Fibroblast of skin of scalp (primary cell): ENCODE results near the gene ACP1.

ENCODE experiments used
- DNase-seq: peaks from one replicate; pipeline ENCODE4 v3.0.0-alpha.2; 2013

The ACP1 gene

GRCh38 chr2:255195-255594 is 9.6 kb upstream of the ACP1 start:
- no peak for DNase-seq

GRCh38 chr2:256094-256493 is 8.7 kb upstream of the ACP1 start:
- DNase-seq = no peak

GRCh38 chr2:257429-257828 is 7.3 kb upstream of the ACP1 start:
- DNase-seq = no peak

- DNase-seq = no peak
These were observed 6.9 kb upstream of the ACP1 start for GRCh38 chr2:257842-258241.

DNA sequence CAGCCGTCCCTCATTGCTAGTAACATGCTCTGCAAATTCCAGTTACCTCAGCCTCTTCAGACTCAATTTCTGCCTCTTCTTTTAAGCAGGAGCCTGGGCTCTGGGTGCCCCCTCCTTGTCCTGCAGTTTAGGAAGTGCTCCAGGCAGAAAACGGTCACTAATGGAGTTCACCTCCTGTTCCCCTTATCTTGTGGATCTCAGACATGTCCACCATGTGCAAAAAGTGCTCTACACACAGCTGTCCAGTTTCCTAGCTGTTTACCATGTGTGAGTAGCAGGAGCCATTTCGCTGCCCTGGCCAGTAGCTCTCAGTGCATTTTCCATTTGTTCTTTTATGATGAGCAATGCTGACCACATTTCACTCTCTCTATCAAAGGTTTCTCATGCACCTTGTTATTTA is 5.8 kb upstream of the ACP1 start:
- DNase-seq = no peak

- no peak for DNase-seq
These were observed 4.9 kb upstream of the ACP1 start for GRCh38 chr2:259789-260331.

DNA sequence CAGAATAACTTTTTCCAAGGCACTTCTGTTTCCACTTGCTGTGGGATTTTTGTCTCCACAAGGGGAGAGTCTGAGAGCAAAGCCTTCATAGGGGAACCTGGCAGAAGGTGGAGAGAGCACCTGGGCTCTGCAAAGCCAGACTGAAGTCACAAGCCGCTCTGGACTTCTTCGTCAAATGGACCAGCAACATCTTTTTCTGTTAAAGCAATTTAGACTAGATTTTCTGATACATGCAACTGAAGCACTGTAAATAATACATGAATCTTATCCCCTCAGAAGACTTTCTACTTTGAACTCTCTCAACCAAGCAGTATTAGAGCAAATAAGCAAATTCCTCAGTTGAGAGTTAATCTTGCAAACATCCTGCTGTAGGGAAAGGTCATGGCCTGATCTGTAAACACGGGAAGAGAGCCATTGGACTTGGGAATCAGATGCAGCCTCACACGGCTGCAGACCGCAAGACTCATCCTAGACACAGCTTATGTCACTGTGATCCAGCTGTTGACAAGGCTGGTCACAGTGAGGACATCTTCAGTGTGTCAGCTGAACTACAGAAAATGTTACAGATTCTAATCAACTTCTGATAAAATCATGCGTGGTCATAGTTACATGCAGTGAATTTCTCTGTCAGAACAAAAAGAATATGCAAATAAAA is 4.1 kb upstream of the ACP1 start:
- no peak for DNase-seq

DNA sequence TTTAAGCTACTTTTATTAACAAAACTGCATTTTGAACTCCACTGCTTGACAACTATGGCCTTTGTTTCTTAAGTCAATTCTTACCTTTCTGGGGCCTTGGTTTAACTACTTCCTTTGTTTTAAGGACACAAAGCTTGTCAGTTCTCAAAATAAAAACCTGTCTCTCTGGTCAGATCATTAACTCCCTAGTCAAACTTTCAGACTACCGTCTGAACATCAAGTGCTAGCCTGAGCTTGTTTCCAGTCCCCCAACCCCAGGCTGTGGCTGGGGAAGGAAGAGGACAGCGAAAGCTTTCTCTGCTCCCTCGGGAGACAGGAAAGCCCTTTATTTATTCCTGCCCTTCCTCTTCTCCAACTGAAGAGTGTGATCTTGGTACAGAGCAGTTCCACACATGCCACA is 2.6 kb upstream of the ACP1 start:
- DNase-seq = no peak

DNA sequence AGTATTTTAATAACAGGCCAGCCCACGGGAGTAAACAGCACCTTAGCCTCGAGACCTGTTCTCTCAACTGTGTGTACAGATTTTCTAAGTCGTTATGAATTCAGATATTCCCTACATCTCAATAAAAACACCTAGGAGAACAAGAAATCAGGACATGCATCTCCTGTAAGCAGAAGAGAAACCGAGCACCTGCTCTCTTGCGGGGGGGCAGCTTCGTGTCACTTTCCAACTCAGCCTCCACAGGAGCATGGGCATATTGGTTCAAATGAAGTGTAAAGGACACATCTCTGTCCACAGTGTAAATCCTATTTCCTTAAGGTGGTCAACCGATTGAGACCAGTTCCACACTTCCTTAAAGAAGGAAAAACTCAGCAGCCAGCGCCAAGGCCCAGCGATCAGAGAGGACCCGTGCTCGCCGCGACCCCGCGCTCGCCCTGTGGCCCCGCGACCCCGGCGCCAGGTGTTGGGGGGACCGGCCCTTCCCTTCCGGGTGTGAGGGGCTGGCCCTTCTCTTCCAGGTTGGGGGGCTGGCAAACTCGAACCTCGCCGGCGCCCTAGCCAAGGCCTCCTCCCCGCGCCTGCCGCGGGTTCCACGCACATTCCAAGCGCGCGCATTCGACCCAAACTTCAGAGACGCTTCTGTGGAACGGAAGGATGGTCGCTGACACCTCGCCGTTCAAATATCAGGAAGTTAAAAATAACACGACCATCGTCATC is 1.6 kb upstream of the ACP1 start:
- DNase-seq = no peak

DNA sequence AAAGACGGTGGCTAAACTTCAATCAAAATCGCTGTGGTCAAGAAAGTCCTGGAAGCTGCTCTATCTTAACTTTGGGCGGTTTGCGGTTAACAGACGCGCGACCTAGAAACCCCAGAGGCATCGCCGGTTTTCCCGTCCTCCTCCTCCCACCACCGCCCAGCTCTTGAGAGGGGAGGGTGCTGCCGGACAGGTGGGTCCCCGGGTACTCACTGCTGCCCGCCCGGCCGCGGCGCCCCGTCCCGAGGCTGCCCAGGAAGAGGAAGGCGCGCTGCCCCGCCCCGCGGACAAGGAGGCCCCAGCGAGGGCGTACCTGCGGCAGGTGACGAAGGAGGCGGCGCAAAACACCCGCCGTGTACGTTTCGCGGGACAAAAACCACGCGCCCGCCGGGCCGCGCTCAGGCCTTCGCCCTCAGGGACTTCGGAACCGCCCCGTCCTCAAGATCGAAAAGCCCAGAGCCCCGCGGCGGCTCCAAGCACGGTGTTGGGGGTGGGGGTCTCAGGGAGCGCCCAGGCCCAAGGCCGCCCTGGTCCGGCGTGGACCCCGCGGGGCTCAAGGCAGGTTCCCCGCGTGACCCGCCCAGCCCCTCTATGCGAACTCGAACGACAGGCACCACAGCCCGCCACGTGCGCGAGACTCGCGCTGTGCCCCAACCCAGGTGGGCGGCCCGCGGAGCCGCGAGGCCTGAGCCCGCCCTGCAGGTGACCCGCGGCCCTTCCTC is 814 bp upstream of the ACP1 start, which contains the start of gene SH3YL1:
Gene SH3YL1, minus strand, starts transcription at position 259 of the 719 bp plus-strand sequence. Its CDS starts 48 bp downstream, at position 211.
- no peak for DNase-seq

DNA sequence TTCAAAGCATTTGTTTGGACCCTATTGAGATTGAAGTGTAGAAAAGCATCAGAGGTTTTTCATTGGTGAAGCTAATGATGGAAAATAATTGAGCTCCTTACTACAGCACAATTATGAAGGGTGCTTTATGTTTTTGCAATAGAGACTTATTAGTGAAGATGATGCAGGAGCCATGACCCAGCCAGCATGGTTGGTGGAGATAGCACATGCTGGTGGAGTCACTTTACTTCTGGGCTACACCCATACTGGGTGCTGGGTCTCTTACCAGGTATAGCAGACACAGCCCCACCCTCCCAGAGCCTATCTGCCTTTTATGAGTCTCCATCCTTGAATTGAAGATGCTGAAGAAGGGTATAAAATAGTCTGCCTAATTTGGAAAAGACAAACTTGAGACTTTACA is 3.6 kb downstream of the ACP1 start:
- DNase-seq = no peak

GRCh38 chr2:269356-270030 is 4.7 kb downstream of the ACP1 start:
- DNase-seq = no peak

GRCh38 chr2:270861-271260 is 6.1 kb downstream of the ACP1 start:
- no peak for DNase-seq

- DNase-seq = no peak
These were observed 7.2 kb downstream of the ACP1 start for GRCh38 chr2:271917-272316.

GRCh38 chr2:273333-273732 is 8.6 kb downstream of the ACP1 start:
- no peak for DNase-seq

DNA sequence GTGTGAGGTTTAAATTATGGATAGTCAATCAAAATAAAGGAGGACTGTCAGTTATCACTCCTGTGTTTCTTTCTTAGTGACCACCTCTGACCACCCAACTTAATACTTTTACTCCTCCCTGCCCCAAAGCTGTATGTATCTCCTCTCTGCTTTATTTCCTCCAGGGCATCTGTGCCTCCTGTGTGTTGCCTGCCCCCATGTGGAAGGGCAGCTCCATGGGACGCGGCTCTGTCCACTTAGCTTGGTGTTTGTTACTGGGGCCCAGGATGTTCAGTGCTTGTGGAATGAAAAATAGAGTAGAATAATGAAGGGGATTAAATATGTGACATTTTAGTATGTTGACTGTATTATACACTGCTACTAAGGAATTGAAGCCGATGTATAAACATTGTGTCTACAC is 9.8 kb downstream of the ACP1 start:
- DNase-seq = no peak

GRCh38 chr2:275466-275865 is 10.7 kb downstream of the ACP1 start:
- DNase-seq = no peak

- no peak for DNase-seq
These were observed 13.7 kb downstream of the ACP1 start for GRCh38 chr2:278312-278926.

DNA sequence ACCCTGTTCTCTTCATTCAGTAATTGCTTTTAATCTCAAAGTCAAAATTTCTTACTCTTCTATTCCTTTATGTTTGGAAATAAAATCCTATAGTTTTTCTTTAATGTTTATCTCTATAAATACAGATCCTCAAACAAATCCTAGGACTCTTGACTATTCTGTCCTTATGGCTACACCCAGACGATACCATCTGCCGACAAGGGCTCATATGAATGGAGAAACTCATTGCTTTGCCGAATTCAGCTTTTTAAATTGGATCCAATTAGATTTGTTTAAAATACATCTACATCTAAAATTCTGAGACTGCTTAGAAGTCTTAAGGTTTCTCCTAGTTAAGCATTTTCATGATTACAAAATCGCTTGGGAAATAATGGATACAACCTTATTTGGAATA is 14.2 kb downstream of the ACP1 start:
- DNase-seq = no peak

GRCh38 chr2:279366-279765 is 14.6 kb downstream of the ACP1 start:
- no peak for DNase-seq

GRCh38 chr2:279956-280649 is 15.4 kb downstream of the ACP1 start:
- DNase-seq = no peak

DNA sequence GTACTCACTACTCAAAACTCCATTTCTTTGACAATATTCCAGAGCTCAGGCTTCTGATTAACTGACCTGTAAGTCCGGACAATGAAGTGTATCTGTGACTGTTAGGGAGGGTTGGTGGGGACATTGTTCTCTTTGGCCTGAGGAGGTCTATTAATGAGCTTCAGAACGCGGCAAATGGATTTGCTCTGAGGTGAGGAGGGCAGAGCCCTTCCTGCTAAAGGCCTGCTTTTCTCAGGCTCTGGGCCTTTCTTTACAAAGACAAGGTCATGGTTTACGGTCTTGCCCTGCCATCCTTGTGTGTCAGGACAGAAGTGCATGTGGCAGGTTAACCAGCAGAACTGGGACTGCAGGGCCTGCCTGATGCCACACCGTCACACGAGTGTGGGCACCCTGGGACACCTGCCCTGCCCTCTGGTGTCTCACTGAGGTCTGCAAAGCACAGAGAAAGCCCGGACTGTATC is 15.9 kb downstream of the ACP1 start:
- DNase-seq = no peak
